OCI-LY7 (cell line): ENCODE results near the gene ARHGEF11.

Experiments
- EZH2phosphoT487 ChIP-seq: fragments of 200-600 bp; sonication (generic); IDR thresholded peaks from 2 replicates; pipeline ENCODE4 v1.6.1; 2018; ENCODE audit warnings: low read depth, borderline replicate concordance, mild to moderate bottlenecking, mixed run types, antibody characterized with exemption, low read length, moderate library complexity, mixed read lengths
- TF ChIP-seq, protein P1 (sequence below): fragments of 200-600 bp; sonication (generic); conservative IDR thresholded peaks from 2 replicates; pipeline ENCODE4 v1.5.1; 2014; ENCODE audit warnings: mild to moderate bottlenecking, antibody characterized with exemption, low read length, moderate library complexity, mixed read lengths

DNA sequence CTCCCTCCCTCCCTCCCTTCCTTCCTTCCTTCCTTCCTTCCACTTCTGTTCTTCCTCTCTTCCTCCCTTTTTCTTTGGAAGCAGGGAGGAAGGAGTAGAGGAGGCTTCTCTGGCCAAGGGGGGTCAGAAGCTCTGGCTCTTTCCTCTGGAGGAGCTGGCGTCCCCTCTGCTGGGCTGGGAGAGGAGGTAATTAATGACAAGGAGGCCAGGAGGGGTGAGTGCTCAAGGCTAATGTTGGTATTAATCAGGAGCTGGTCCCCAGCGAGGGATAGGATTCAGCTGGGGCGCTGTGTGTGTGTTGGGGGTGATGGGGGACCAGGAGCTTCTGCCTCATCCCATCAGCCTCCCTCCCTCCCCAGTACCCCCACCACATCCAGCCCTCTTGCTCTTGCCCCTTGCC lies 158.2 kb downstream of the ARHGEF11 start:
- TF ChIP-seq, protein P1, sequence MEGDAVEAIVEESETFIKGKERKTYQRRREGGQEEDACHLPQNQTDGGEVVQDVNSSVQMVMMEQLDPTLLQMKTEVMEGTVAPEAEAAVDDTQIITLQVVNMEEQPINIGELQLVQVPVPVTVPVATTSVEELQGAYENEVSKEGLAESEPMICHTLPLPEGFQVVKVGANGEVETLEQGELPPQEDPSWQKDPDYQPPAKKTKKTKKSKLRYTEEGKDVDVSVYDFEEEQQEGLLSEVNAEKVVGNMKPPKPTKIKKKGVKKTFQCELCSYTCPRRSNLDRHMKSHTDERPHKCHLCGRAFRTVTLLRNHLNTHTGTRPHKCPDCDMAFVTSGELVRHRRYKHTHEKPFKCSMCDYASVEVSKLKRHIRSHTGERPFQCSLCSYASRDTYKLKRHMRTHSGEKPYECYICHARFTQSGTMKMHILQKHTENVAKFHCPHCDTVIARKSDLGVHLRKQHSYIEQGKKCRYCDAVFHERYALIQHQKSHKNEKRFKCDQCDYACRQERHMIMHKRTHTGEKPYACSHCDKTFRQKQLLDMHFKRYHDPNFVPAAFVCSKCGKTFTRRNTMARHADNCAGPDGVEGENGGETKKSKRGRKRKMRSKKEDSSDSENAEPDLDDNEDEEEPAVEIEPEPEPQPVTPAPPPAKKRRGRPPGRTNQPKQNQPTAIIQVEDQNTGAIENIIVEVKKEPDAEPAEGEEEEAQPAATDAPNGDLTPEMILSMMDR, result no peak
- TF ChIP-seq EZH2phosphoT487, result no peak
